Measurements from ENCODE around the gene UCN2. TPM values are rescaled to one million over a fixed set of nuclear protein-coding genes. Genes with fewer than 3 reads are reported as not detected.

UCN2 gene
- total and polyA plus RNA-seq, 4 donors, result 0.07 to 0.18 (median 0.16) TPM; not detected in 1

GRCh38 chr3:48593337-48593736, 29.8 kb upstream of the UCN2 start:
- H3K4me1 ChIP-seq (ENCODE audit: control insufficient read depth in 5 of 5, insufficient read depth in 5 of 5, low read length in 5 of 5), result peaks cover 0 to 24% (median 9%) of the 10 kb centered on the region in 5 donors
- no peak overlapping the region for H3K27ac ChIP-seq (ENCODE audit: low read depth in 1 of 2, low read length in 1 of 2)
- H3K4me3 ChIP-seq, result no peak overlapping the region
- ATAC-seq (ENCODE audit: insufficient read depth, low FRiP score), result no peak
- H3K9me3 ChIP-seq (ENCODE audit: control insufficient read depth in 4 of 4, insufficient read depth in 3 of 4, low read length in 3 of 4), result no peaks in the 10 kb centered on the region
- H3K36me3 ChIP-seq (ENCODE audit: control insufficient read depth in 4 of 4, insufficient read depth in 4 of 4, low read length in 4 of 4), result peaks cover 0 to 9% (median 4%) of the 10 kb centered on the region in 4 donors
- DNase-seq, result no peak
- peaks cover 0 to 17% (median 0%) of the 10 kb centered on the region in 3 donors for H3K27me3 ChIP-seq (ENCODE audit: control insufficient read depth in 3 of 3, insufficient read depth in 3 of 3, low read length in 2 of 3)
- TF ChIP-seq CTCF (IDR thresholded peaks at IDR 0.05; ENCODE audit: control extremely low read depth, extremely low read depth), result no peak
- WGBS, 2 donors, result 94% methylated on average over 9 of the region's 9 CpGs
- no peak overlapping the region for H3K9ac ChIP-seq (ENCODE audit: insufficient read depth in 1 of 2, low read length in 2 of 2)

- Histone ChIP-seq H3K27ac (ENCODE audit: low read depth in 1 of 2, low read length in 1 of 2) (no peak overlapping the region), H3K4me1 (ENCODE audit: control insufficient read depth in 5 of 5, insufficient read depth in 5 of 5, low read length in 5 of 5) (peaks cover 0 to 20% (median 9%) of the 10 kb centered on the region in 5 donors)
- no peak for DNase-seq
Observed at GRCh38 chr3:48592519-48593087, 29.0 kb upstream of the UCN2 start.

GRCh38 chr3:48591886-48592518, 28.4 kb upstream of the UCN2 start:
- Histone ChIP-seq H3K9me3 (ENCODE audit: control insufficient read depth in 4 of 4, insufficient read depth in 3 of 4, low read length in 3 of 4) (no peaks in the 10 kb centered on the region), H3K4me1 (ENCODE audit: control insufficient read depth in 5 of 5, insufficient read depth in 5 of 5, low read length in 5 of 5) (peaks cover 0 to 20% (median 9%) of the 10 kb centered on the region in 5 donors), H3K27me3 (ENCODE audit: control insufficient read depth in 3 of 3, insufficient read depth in 3 of 3, low read length in 2 of 3) (peaks cover 0 to 19% (median 0%) of the 10 kb centered on the region in 3 donors), H3K4me3 (no peak overlapping the region), H3K27ac (ENCODE audit: low read depth in 1 of 2, low read length in 1 of 2) (no peak overlapping the region), H3K36me3 (ENCODE audit: control insufficient read depth in 4 of 4, insufficient read depth in 4 of 4, low read length in 4 of 4) (no peaks in the 10 kb centered on the region), H3K9ac (ENCODE audit: insufficient read depth in 1 of 2, low read length in 2 of 2) (no peak overlapping the region)
- 88 to 95% methylated on average over 22 of the region's 22 CpGs for WGBS, 2 donors
- no peak for ATAC-seq (ENCODE audit: insufficient read depth, low FRiP score)
- no peak for DNase-seq
- TF ChIP-seq CTCF (IDR thresholded peaks at IDR 0.05; ENCODE audit: control extremely low read depth, extremely low read depth), result no peak

More at GRCh38 chr3:48592519-48593087, 29.0 kb upstream of the UCN2 start:
- H3K9ac ChIP-seq (ENCODE audit: insufficient read depth in 1 of 2, low read length in 2 of 2), result no peak overlapping the region
- peaks cover 0 to 2% (median under 1%) of the 10 kb centered on the region in 4 donors for H3K36me3 ChIP-seq (ENCODE audit: control insufficient read depth in 4 of 4, insufficient read depth in 4 of 4, low read length in 4 of 4)
- H3K9me3 ChIP-seq (ENCODE audit: control insufficient read depth in 4 of 4, insufficient read depth in 3 of 4, low read length in 3 of 4), result no peaks in the 10 kb centered on the region
- no peak for TF ChIP-seq CTCF (IDR thresholded peaks at IDR 0.05; ENCODE audit: control extremely low read depth, extremely low read depth)
- WGBS, 2 donors, result 90 to 92% methylated on average over 21 of the region's 21 CpGs
- peaks cover 0 to 19% (median 0%) of the 10 kb centered on the region in 3 donors for H3K27me3 ChIP-seq (ENCODE audit: control insufficient read depth in 3 of 3, insufficient read depth in 3 of 3, low read length in 2 of 3)
- no peak for ATAC-seq (ENCODE audit: insufficient read depth, low FRiP score)
- H3K4me3 ChIP-seq, result no peak overlapping the region

Data from lung (tissue), 12 donors.